Stimulated activated CD8-positive, alpha-beta memory T cell treated with anti-CD3 and anti-CD28 coated beads, Interleukin-7, amount 100 ng/mL, for 48 hours (primary cell): ENCODE measurements around the gene PAFAH1B1.
"Not testable (repeated sequence)": the region's sequence is repeated elsewhere in the genome, so short reads cannot be mapped to it uniquely, and the experiment has no call there.

Experiments used
- DNase-seq, 2 donors: peaks; one replicate each; pipeline ENCODE4 v3.0.0-alpha.2; 2020; ENCODE audit warnings: low read depth in 1 of 2; ENCODE audit errors: extremely low read depth in 1 of 2

PAFAH1B1 gene

DNA sequence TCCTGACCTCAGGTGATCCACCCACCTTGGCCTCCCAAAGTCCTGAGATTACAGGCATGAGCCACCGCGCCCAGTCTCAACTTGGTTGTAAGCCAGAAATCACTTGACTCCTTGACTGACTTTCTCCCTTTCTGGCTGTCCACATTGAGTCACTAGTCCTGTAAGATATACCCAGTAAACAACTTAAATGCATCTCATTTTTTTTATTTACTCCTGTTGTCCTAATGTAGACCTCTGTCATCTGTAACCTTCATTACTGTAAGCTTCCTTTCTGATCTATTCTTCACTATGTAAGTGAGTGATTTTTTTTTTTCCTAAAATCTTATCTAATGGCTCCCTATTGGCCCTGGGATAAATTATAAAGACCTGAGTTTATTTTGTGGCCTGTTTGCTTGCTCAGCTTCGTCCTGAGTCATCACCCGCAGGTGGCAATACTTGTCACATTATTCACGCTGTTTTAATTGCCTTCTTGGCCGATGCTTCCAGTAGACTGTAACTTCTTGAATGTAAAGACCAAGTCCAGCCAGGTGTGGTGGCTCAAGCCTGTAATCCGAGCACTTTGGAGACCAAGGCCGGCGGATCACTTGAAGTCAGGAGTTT, 41.0 kb downstream of the PAFAH1B1 start:
- no peak for DNase-seq

DNA sequence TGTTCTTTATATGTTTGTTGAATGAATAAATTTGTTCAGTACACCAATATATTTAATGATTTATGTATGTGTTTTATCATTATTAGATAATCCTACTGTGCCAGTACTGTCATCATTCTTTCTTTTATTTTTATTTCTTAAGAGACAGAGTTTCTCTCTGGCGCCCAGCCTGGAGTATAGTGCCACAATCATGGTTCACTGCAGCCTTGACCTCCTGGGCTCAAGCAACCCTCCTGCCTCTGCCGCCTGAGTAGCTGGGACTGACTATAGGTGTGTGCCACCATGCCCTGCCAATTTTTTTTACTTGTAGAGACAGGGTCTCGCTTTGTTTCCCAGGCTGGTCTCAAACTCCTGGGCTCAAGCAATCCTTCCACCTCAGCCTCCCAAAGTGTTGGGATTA, 41.8 kb downstream of the PAFAH1B1 start:
- DNase-seq: no peak

DNA sequence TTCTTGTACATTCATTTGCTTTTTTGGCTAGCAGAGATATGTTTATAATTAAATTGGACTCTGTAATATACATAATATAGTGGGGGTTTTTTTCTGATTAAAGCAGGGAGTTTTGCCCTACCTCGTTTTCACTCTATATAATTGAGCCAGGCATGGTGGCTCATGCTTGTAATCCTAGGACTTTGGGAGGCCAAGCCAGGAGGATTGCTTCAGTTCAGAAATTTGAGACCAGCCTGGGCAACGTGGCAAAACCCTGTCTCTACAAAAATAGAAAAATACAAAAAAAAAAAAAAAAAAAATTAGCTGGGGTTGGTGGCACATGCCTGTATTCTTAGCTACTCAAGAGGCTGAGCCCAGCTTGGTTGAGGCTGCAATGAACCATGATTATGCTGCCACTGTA, 42.2 kb downstream of the PAFAH1B1 start:
- no peak for DNase-seq

DNA sequence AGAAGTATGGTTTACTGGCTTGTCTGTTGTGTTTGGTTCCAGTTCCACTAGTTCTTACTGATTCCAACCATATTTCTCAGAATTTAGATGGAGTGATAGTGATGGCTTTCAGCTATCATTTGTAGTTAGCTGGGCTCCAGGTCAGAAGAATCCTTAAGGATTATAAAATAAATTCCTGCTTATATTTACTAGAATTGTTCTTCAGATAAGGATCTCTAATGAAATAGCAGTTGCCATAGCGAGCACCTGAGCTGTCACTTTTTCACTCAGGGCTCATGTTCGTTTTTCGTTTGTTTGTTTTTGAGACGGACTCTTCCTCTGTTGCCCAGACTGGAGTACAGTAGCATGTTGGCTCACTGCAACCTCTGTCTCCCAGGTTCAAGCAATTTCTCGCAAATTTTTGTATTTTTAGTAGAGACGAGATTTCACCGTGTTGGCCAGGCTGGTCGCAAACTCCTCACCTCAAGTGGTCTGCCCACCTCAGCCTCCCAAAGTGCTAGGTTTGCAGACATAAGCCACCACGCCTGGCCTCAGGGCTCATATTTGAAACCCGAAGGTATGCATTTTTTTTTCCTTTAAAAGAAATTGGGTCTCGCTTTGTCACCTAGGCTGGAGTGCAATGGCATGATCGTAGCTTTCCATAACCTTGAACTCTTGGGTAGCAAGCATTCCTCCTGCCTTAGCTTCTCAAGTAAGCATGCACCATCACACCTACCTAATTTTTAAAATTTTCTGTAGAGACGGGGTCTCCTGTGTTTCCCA, 42.9 kb downstream of the PAFAH1B1 start:
- DNase-seq: no peak

DNA sequence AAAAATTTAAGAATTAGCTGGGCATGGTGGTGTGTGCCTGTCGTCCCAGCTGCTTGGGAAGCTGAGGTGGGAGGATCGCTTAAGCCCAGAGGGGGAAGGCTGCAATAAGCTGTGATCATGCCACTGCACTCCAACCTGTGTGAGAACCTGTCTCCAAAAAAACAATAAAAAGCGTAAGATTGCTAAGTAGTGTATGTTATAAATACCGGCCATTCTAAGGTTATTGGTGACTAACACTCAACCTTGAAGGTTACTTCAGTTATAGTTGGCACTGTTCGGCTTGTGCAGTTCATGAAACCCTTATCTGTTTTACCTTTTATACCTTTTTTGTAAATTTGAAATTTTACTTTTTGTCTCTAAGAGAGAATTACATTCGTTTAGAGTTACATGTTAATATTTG, 44.0 kb downstream of the PAFAH1B1 start:
- no peak for DNase-seq

DNA sequence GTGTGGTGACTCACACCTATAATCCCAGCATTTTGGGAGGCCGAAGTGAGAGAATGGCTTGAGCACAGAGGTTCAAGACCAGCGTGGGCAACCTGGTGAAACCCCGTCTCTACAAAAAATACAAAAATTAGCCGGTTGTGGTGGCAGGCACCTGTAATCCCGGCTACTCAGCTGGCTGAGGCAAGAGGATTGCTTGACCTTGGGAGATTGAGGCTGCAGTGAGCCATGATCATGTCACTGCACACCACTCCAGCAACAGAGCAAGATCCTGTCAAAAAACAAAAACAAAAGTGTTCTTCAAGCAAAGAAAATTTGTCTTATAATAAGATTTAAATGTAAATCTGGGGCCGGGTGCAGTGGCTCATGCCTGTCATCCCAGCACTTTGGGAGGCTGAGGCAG, 51.5 kb downstream of the PAFAH1B1 start:
- DNase-seq: no peak

DNA sequence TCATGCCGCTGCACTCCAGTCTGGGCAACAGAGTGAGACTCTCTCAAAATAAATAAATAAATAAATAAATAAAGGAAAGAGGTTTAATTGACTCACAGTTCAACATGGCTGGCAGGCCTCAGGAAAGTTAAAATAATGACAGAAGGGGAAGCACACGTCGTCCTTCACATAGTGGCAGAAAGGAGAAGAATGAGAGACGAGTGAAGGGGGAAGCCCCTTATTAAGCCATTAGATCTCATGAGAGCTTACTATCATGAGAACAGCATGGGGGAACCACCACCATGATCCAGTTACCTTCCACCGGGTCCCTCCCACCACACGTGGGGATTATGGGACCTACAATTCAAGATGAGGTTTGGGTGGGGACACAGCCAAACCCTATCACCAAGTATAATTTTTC, 54.5 kb downstream of the PAFAH1B1 start:
- no peak for DNase-seq

DNA sequence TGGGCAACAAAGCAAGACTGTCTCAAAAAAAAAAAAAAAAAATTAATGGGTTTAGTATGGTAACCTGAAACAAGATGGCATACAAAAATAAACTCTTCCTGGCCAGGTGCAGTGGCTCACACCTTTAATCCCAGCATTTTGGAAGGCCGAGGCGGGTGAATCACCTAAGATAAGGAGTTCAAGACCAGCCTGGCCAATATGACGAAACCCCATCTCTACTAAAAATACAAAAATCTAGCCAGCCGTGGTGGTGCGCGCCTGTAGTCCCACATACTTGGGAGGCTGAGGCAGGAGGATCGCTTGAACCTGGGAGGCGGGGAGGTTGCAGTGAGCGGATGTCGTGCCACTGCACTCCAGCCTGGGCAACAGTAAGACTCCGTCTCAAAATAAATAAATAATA, 55.7 kb downstream of the PAFAH1B1 start:
- DNase-seq: no peak

DNA sequence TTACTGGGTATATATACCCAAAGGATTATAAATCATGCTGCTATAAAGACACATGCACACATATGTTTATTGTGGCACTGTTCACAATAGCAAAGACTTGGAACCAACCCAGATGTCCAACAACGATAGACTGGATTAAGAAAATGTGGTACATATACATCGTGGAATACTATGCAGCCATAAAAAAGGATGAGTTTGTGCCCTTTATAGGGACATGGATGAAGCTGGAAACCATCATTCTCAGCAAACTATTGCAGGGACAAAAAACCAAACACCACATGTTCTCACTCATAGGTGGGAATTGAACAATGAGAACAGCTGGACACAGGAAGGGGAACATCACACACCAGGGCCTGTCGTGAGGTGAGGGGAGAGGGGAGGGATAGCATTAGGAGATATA, 59.5 kb downstream of the PAFAH1B1 start:
- DNase-seq: not testable (repeated sequence)

DNA sequence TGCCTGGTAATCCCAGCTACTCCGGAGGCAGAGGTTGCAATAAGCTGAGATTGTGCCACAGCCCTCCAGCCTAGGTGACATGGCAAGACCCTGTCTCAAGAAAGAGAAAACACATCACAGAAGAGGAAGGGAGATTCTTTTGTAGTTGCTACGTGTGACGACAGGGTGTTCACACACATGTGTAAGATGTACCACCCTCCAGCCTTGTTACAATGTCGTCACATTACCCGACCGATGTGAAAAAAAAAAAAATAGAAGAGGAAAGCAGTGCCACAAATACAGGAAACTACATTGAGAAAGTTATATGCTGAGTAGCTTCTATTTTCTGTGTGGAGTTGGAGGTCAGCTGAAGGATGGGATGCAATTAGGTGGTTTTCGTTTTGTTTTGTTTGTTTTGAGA, 62.1 kb downstream of the PAFAH1B1 start:
- no peak for DNase-seq

DNA sequence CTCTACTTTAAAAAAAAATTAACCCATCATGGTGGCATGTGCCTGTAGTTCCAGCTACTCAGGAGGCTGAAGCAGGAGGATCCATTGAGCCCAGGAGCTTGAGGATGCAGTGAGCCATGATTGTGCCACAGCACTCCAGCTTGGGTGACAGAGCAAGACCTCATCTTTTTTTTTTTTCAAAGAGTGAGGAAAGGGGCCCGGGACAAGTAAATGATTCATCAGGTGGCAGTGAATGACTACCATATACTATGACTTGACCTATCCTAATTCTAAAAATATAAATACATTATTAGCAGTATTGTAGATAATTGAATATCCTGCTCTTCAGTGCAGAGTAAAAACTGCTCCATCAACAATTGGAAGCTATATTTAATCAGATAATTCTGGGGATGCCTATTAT, 62.8 kb downstream of the PAFAH1B1 start:
- no peak for DNase-seq

DNA sequence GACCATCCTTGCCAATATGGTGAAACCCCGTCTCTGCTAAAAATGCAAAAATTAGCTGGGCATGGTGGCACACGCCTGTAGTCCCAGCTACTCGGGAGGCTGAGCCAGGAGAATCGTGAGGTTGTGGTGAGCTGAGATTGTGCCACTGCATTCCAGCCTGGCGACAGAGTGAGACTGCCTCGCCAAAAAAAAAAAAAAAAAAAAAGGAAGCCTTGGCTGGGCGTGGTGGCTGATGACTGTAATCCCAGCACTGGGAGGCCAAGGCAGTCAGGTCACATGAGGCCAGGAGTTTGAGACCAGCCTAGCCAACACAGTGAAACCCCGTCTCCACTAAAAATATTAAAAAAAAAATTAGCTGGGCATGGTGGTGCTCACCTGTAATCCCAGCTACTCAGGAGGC, 65.9 kb downstream of the PAFAH1B1 start:
- DNase-seq: not testable (repeated sequence)

DNA sequence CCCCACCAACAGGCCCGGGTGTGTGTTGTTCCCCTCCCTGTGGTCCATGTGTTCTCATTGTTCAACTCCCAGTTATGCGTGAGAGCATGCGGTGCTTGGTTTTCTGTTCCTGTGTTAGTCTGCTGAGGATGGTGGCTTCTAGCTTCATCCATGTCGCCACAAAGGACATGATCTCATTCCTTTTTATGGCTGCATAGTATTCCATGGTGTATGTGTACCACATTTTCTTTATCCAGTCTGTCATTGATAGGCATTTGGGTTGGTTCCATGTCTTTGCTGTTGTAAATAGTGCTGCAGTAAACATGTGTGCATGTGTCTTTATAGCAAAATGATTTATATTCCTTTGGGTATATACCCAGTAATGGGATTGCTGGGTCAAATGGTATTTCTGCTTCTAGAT, 67.0 kb downstream of the PAFAH1B1 start:
- not testable (repeated sequence) for DNase-seq

DNA sequence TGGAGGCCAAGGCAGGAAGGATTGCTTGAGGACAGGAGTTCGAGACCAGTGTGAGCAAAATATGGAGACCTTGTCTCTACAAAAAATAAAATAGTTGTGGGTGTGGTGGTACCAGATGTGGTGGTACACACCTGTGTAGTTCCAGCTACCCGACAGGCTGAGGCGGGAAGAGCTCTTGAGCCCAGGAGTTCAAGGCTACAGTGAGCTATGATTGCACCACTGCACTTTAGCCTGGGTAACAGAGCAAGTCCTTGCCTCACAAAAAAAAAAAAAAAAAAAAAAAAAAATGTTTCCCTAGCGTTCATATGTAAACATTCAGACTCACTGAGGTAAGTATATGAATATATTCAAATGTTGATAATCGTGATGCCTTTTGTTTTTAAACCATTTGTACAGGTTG, 78.6 kb downstream of the PAFAH1B1 start:
- no peak for DNase-seq

DNA sequence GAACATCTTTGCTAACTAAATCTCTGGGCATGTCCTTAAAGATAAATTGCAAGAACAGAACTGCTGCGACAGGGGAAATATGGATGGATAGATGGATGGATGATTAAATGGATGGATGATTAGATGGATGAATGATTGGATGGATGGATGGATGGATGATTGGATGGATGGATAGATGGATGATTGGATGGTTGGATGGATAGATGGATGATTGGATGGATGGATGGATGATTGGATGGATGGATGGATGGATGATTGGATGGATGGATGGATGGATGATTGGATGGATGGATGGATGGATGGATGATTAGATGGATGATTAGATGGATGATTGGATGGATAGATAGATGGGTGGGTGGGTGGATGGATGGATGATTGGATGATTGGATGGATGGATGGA, 85.8 kb downstream of the PAFAH1B1 start:
- not testable (repeated sequence) for DNase-seq

DNA sequence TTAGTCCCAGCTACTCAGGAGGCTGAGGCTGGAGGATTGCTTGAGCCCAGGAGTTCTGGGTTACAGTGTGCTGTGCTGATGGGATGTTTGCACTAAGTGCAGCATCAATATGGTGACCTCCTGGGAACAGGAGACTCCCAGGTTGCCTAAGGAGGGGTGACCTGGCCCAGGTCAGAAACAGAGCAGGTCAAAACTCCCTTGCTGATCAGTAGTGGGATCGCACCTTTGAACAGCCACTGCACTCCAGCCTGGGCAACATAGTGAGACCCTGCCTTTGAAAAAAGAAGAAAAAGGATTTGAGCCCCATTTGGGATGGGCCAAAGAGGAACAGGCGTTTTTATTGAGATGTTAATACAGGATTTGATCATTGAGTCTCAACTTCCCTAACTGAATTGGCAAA, 87.5 kb downstream of the PAFAH1B1 start:
- DNase-seq: no peak

DNA sequence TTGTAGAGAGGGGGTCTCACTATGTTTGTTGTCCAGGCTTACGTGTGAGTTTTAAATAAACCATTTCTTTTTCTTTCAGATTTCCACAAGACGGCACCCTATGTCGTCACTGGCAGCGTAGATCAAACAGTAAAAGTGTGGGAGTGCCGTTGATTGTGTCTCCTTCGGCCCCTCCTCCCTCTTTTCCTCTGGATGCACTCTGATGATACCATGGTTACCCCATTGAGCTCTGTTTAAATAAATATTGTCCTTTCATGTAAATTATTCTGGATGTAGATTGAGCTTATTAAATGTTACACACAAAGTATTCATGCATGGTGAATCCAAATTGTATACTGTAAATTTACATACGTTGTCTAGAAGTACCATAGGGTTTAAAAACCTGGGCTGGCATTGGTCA, 88.2 kb downstream of the PAFAH1B1 start:
- no peak for DNase-seq

DNA sequence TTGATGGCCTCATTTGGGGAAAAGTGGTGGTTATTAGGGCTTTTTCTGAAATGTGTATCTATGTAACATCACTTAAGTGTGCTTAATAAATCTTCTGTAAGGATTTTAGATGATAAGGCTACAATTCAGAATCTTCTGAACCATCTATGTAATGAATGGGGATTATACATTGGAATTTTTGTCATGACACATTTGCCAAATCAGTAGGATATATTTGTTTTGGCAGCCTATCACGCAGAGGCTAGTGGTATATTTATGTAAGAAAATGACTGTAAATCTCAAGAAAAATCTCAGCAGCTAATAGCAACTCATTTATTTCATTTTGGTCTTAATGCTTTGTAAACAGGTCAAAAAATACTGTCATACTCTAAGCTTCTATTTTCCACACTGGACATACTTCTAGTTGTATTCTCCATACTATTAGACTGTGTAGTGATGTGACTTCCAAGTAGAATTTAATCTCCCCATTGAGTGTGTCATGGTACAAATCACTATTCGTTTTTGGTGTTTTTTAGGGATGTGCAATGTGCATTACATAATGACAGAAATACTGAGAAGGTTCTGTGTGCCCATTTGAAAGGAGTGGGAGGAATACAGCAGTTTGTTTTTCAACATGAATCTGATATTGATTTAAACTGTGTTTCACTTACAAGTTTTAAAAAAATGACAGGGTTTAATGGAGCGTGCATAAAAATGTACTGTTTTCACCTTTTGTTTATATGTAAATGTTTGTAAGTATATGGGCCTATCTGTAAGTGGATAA, 88.9 kb downstream of the PAFAH1B1 start:
- DNase-seq: no peak

DNA sequence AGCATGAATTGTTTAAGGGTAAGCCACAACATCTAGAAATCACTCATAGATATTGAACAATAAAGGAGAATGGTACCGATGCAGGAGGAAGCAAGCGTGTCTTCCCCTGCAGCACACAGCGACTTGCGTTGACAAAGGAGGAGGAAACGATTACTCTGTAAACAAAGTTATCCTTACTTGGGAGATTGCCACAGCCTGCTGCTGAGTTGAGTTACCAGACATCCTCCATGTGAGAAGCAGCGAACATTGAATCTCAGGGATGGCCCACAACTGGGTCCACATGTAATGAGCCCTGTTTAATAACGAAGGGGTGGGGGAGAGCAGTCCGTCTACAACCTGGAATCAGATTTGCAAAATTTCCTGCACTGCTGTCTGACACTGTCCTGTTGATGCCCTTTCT, 90.5 kb downstream of the PAFAH1B1 start:
- DNase-seq: no peak

DNA sequence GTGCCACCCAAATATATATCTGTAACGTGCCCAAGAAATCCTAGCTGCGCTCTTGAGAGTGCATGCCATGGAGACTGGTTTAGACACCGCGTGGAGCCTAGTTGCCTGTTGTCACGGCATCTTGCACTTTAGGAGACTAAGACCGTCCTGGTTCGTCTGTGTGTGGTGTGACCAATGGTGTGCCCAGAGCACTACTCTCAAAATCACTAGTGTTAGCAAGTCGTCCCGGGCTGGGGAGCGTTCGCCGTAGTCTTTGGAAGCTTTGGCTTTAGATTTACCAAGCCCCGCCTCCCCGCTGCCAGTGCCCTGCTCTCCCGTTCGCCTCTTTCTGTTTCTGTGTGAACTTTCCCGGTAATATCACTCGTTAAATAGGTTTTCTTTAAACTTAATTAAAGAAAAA, 91.1 kb downstream of the PAFAH1B1 start:
- DNase-seq: no peak

DNA sequence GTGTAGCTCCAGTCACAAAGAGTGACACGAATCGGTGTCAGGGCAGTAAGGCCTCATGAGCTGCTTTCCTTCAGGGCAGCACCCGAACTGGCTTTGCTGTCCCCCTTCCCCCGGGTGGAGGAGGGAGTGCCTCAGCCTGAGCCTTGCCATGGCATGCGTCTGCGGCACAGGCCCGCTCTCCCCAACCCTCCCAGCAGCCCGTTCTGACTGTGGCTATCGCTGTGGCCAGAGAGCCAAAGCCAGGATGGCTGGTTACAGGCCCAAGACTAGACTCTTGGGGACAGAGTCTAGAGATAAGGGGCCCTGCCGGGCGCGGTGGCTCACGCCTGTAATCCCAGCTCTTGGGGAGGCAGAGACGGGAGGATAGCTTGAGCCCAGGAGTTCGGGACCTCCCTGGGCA, 92.2 kb downstream of the PAFAH1B1 start:
- no peak for DNase-seq

DNA sequence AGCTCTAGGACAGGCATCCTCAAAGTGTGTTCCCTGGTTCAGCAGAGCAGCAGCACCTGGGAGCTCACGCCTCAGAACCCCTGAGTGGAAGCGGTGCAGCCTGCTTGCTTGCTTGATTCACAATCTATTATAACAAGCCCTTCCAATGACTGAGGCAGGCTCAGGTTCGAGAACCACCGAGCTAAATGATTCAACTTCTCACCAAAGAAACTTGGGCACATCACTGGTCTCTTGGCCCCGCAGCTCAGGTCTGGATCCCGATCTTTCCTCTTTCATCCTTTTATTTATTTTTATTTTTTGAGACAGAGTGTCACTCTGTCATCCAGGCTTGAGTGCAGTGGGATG, 93.6 kb downstream of the PAFAH1B1 start:
- no peak for DNase-seq
